ENCODE measurements around the gene SULF2.

- TF ChIP-seq CTCF (conservative IDR thresholded peaks at IDR 0.05; ENCODE audit: low read depth, low read length) (no peak), EZH2 (IDR thresholded peaks at IDR 0.05; ENCODE audit: borderline replicate concordance, low read depth, low read length, poor library complexity, severe bottlenecking) (no peak)
Observed at GRCh38 chr20:47708140-47708807, 77.0 kb downstream of the SULF2 start.
